HL-60 (cell line): ENCODE data around the gene NUBPL.

Experiments used
- DNase-seq, 2 experiments: peaks; one replicate each; pipeline ENCODE4 v3.0.0-alpha.2; 2010 to 2020; ENCODE audit warnings: low read depth in 1 of 2, low spot score in 1 of 2
- H3K27ac ChIP-seq: fragments of 250-450 bp; sonication (Bioruptor Pico); replicated peaks from 2 replicates; pipeline ENCODE4 v1.5.1; 2020; ENCODE audit warnings: mild to moderate bottlenecking, moderate library complexity
- H3K27me3 ChIP-seq: fragments of 250-450 bp; sonication (Bioruptor Pico); 2 replicates; pipeline ENCODE4 v1.5.1; 2021; ENCODE audit warnings: mild to moderate bottlenecking, moderate library complexity; ENCODE audit not compliant: insufficient read depth, poor library complexity, severe bottlenecking
- H3K4me3 ChIP-seq: replicated peaks from 2 replicates; pipeline ENCODE4 v1.5.1; 2011; ENCODE audit warnings: mild to moderate bottlenecking, control low read depth, low read length; ENCODE audit not compliant: insufficient read depth
- GABPA ChIP-seq: IDR thresholded peaks from 2 replicates; pipeline ENCODE4 v1.6.1; 2012; ENCODE audit warnings: low read depth
- POLR2AphosphoS5 ChIP-seq: IDR thresholded peaks from 2 replicates; pipeline ENCODE4 v1.6.1; 2012; ENCODE audit warnings: low read depth
- SPI1 ChIP-seq: IDR thresholded peaks from 2 replicates; pipeline ENCODE4 v1.6.1; 2012; ENCODE audit warnings: low read depth, mild to moderate bottlenecking, borderline replicate concordance
- TF ChIP-seq, protein P1 (sequence below): IDR thresholded peaks from one replicate; pipeline ENCODE4 v1.5.1; 2011; ENCODE audit warnings: low read length, control low read depth, inconsistent platforms; ENCODE audit not compliant: insufficient read depth
- TF ChIP-seq, protein P2 (sequence below): IDR thresholded peaks from 2 replicates; pipeline ENCODE4 v1.6.1; 2012; ENCODE audit warnings: low read depth; ENCODE audit not compliant: insufficient replicate concordance

NUBPL gene

DNA sequence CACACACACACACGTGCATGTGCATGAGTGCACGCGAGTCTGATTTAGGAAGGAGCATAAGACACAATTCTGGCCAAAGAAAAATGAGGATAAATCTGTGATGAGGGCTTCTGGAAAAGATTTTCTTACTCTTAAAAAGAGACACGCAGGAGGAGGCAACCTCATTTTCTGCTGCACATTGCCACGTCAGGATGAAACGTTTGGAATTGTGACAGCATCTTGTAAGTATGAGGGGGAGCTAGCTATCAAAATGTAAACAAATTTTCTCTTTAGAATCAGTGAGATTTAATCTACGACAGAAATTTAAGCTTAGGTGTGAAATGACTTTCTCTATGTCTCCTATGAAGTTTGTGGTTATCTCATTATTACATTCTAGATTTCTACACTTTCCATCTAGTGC is 31.1 kb upstream of the NUBPL start:
- TF ChIP-seq SPI1: no peak
- TF ChIP-seq, protein P1, sequence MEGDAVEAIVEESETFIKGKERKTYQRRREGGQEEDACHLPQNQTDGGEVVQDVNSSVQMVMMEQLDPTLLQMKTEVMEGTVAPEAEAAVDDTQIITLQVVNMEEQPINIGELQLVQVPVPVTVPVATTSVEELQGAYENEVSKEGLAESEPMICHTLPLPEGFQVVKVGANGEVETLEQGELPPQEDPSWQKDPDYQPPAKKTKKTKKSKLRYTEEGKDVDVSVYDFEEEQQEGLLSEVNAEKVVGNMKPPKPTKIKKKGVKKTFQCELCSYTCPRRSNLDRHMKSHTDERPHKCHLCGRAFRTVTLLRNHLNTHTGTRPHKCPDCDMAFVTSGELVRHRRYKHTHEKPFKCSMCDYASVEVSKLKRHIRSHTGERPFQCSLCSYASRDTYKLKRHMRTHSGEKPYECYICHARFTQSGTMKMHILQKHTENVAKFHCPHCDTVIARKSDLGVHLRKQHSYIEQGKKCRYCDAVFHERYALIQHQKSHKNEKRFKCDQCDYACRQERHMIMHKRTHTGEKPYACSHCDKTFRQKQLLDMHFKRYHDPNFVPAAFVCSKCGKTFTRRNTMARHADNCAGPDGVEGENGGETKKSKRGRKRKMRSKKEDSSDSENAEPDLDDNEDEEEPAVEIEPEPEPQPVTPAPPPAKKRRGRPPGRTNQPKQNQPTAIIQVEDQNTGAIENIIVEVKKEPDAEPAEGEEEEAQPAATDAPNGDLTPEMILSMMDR: no peak
- no peak for TF ChIP-seq POLR2AphosphoS5
- TF ChIP-seq, protein P2, sequence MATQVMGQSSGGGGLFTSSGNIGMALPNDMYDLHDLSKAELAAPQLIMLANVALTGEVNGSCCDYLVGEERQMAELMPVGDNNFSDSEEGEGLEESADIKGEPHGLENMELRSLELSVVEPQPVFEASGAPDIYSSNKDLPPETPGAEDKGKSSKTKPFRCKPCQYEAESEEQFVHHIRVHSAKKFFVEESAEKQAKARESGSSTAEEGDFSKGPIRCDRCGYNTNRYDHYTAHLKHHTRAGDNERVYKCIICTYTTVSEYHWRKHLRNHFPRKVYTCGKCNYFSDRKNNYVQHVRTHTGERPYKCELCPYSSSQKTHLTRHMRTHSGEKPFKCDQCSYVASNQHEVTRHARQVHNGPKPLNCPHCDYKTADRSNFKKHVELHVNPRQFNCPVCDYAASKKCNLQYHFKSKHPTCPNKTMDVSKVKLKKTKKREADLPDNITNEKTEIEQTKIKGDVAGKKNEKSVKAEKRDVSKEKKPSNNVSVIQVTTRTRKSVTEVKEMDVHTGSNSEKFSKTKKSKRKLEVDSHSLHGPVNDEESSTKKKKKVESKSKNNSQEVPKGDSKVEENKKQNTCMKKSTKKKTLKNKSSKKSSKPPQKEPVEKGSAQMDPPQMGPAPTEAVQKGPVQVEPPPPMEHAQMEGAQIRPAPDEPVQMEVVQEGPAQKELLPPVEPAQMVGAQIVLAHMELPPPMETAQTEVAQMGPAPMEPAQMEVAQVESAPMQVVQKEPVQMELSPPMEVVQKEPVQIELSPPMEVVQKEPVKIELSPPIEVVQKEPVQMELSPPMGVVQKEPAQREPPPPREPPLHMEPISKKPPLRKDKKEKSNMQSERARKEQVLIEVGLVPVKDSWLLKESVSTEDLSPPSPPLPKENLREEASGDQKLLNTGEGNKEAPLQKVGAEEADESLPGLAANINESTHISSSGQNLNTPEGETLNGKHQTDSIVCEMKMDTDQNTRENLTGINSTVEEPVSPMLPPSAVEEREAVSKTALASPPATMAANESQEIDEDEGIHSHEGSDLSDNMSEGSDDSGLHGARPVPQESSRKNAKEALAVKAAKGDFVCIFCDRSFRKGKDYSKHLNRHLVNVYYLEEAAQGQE: no peak
- TF ChIP-seq GABPA: no peak
- peaks cover 7% of the 10 kb centered on the region for H3K27me3 ChIP-seq
- no peak overlapping the region for H3K4me3 ChIP-seq
- DNase-seq: no peak
- no peak overlapping the region for H3K27ac ChIP-seq

DNA sequence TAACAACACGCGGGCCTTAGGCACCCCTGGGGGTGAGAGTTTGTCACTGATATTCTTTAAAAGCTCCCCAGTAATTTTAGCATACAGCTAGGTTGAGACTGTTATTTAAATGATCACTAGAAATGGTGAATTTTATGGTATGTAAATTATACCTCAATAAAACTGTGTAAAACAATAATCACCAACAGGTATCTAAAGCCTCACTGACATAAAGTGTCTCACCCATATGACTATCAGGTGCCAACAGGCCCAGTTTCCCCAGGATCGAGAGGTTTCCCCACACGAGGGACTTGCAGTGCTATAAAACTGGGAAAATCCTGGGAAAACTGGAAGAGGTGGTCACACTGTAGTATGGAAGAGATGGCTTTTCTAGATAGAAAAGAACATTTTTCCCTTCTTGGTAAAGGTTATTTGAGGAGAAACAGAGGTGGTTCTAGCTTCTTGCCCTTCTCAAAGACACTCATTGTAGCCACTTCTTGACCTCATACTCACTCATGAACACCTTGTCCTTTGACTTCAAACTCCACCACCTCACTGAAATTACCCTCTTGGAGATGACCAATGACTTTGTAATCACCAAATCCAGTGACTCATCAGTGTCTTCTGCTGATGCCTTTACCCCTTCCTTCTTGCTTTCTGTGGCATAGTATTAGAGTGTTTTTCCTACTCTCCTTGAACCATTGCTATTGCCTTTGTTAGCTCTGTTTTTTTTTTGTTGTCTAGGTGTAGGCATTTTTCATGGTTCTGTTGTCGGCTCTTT is 24.8 kb upstream of the NUBPL start:
- Histone ChIP-seq H3K4me3 (no peak overlapping the region), H3K27ac (no peak overlapping the region), H3K27me3 (peaks cover 4% of the 10 kb centered on the region)
- DNase-seq: no peak
- TF ChIP-seq SPI1: no peak
- TF ChIP-seq, protein P1: no peak
- TF ChIP-seq, protein P2: no peak
- no peak for TF ChIP-seq GABPA
- no peak for TF ChIP-seq POLR2AphosphoS5

DNA sequence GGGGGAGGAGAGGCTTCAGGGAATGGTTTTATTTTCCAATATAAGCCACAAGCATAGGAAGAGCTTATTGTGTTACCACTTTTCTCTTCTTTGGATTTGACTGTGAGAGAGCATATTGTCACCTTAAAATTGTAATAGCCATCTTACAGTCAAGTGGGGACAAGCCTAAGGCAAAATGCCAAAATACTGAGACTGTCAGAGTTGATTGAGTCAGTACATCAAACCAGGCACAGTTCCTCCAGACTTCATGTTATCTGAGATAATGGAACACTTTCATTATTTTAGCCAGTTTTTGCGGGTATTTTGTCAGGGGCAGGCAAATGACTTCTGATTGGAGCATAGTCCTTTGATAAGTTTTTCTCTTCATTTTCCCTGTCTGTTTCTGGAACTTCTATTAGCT is 19.5 kb upstream of the NUBPL start:
- DNase-seq: no peak
- H3K27ac ChIP-seq: no peak overlapping the region
- H3K27me3 ChIP-seq: no peaks in the 10 kb centered on the region
- TF ChIP-seq POLR2AphosphoS5: no peak
- TF ChIP-seq, protein P2: no peak
- TF ChIP-seq SPI1: no peak
- no peak for TF ChIP-seq GABPA
- H3K4me3 ChIP-seq: no peak overlapping the region
